Subcutaneous adipose tissue (tissue), 4 donors: ENCODE results near the gene ASCL4. TPM values are rescaled to one million over a fixed set of nuclear protein-coding genes. Genes with fewer than 3 reads are reported as not detected.

Experiments
- total RNA-seq, 4 donors: library from RNA; depleted of rRNA; stranded (reverse); fragments of >200 nt; gene quantifications; one replicate each; pipeline ENCODE4 v1.1.0, GENCODE V29; 2016
- TF ChIP-seq, protein P1 (sequence below): fragments of 450-650 bp; IDR thresholded peaks from one replicate; pipeline ENCODE4 v1.5.1; 2016; ENCODE audit warnings: low read depth, mild to moderate bottlenecking, control low read depth, antibody characterized with exemption, moderate library complexity

ASCL4 gene
- total RNA-seq, 4 donors from 2014 or later, result 0.17 TPM; not detected in 3

- TF ChIP-seq, protein P1, sequence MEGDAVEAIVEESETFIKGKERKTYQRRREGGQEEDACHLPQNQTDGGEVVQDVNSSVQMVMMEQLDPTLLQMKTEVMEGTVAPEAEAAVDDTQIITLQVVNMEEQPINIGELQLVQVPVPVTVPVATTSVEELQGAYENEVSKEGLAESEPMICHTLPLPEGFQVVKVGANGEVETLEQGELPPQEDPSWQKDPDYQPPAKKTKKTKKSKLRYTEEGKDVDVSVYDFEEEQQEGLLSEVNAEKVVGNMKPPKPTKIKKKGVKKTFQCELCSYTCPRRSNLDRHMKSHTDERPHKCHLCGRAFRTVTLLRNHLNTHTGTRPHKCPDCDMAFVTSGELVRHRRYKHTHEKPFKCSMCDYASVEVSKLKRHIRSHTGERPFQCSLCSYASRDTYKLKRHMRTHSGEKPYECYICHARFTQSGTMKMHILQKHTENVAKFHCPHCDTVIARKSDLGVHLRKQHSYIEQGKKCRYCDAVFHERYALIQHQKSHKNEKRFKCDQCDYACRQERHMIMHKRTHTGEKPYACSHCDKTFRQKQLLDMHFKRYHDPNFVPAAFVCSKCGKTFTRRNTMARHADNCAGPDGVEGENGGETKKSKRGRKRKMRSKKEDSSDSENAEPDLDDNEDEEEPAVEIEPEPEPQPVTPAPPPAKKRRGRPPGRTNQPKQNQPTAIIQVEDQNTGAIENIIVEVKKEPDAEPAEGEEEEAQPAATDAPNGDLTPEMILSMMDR, result no peak
Measured at GRCh38 chr12:107794451-107794850, 19.9 kb downstream of the ASCL4 start.

DNA sequence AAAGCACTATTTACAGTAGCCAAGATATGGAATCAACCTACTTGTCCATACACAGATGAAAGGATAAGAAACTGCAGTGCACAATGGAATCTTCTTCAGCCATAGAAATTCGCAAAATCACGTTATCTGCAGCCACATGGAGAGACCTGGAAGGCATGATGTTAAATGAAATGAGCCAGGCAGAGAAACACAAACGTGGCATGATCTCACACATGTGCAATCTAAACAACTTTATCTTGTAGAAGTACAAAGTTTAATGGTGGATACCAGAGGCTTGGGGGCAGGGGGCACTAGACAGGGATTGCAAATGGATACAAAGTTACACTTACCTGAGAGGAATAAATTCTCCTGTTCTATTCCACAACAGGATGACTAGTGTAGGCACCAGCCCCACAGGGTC lies 24.1 kb downstream of the ASCL4 start:
- TF ChIP-seq, protein P1, result no peak

DNA sequence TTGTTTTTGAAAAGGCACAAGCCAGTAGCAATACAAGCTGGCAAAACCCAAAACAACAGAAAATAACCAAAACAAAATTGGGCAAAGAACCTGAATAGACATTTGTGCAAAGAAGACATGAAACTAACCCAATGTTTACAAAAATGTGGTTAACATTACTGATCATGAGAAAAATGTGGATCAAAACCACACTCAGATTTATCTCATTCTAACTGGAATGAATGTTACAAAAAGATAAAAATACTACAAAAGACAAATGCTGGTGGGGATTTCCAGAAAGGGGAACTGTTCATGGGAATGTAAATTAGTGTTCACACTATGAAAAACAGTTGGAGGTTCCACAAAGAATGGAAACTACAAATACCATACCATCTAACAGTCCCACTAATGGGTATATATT lies 26.6 kb downstream of the ASCL4 start:
- TF ChIP-seq, protein P1, result no peak

- TF ChIP-seq, protein P1, result no peak
Measured at GRCh38 chr12:107803092-107803491, 28.6 kb downstream of the ASCL4 start.

- TF ChIP-seq, protein P1, result no peak
Measured at GRCh38 chr12:107805488-107806180, 31.1 kb downstream of the ASCL4 start.

DNA sequence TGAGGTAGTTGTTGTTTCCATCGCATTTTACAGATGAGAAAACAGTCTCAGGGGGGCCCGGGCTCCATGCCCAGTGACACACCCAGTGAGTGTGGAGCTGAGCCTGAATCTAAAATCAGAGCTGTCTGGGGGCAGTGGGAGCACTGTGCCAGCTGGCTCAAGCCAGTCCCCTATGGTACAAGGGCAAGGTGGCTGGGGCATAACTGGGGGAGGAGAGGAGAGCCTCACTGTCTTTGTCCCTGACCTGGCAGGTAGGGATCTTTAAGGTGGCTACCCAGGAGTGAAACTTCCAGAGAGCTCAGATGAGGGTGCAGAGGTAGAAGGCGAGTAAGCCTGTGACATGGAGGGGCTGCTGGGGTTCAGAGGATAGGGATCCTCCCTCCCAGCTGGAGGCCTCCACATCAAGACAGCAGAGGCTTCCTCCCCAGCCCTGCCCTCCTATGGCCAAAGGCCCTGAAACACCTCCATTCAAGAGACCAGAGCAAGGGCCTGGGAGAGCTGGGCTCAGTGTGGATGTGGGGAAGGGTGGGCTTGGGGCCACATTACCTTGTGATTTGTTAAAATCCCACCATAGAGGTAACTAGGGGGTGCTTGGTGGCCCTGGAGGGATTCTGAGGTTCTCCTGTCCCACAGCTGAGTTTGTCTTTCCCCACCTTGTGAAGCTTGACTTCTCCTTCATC lies 33.1 kb downstream of the ASCL4 start:
- TF ChIP-seq, protein P1, result no peak

DNA sequence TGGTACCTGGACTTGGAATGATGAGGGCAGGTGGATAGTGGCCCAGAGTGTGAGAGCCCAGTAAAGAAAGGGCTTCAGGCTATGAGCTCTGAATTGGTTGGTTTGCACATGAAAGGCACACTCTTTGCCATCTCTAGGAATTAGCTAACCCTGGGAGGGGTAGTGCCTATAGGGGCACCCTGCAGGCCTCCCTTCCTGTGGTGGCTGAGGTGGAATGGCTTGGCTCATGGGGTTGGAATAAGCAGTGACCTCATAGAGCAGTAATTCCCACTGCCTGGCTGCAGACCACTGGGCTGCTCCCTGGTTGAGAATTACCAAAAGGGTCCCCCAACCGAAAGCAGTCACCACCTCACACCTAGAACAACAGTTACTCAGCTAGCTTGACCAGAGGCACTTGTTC lies 42.7 kb downstream of the ASCL4 start:
- TF ChIP-seq, protein P1, result no peak
